ENCODE measurements around the gene SVEP1.

Gene SVEP1

GRCh38 chr9:110526426-110526825, 53.1 kb downstream of the SVEP1 start:
- Histone ChIP-seq H3K9me2 (replicated peaks; ENCODE audit: insufficient read depth, low read length) (no peaks in the 10 kb centered on the region), H3K4me2 (ENCODE audit: low read depth, low read length, poor library complexity, severe bottlenecking) (no peak overlapping the region), H4K20me1 (ENCODE audit: low read depth, low read length) (no peaks in the 10 kb centered on the region), H3K27ac (ENCODE audit: low read depth, low read length) (no peak overlapping the region), H3K36me3 (ENCODE audit: low read length) (no peaks in the 10 kb centered on the region), H3K9ac (ENCODE audit: low read length) (no peak overlapping the region), H3K9me3 (ENCODE audit: insufficient read depth, low read length) (no peaks in the 10 kb centered on the region), H3K27me3 (ENCODE audit: low read length) (no peaks in the 10 kb centered on the region), H2AFZ (ENCODE audit: low read depth, low read length, severe bottlenecking) (no peak overlapping the region), H3F3A (ENCODE audit: insufficient read depth) (no peaks in the 10 kb centered on the region), H3K4me3 (ENCODE audit: insufficient read depth, low read length, poor library complexity, severe bottlenecking) (no peak overlapping the region), H3K79me2 (ENCODE audit: insufficient read depth, low read length) (no peaks in the 10 kb centered on the region)
- TF ChIP-seq CTCF (IDR thresholded peaks at IDR 0.05; ENCODE audit: insufficient read depth, low read length, poor library complexity, severe bottlenecking): no peak
- no peak for TF ChIP-seq EZH2phosphoT487 (conservative IDR thresholded peaks at IDR 0.05; ENCODE audit: low read length)

GRCh38 chr9:110521206-110521605, 58.3 kb downstream of the SVEP1 start:
- Histone ChIP-seq H3K27me3 (ENCODE audit: low read length) (no peaks in the 10 kb centered on the region), H3K27ac (ENCODE audit: low read depth, low read length) (no peak overlapping the region), H3K36me3 (ENCODE audit: low read length) (no peaks in the 10 kb centered on the region), H3K9me2 (replicated peaks; ENCODE audit: insufficient read depth, low read length) (no peaks in the 10 kb centered on the region), H3K9ac (ENCODE audit: low read length) (no peak overlapping the region), H2AFZ (ENCODE audit: low read depth, low read length, severe bottlenecking) (no peak overlapping the region), H3K9me3 (ENCODE audit: insufficient read depth, low read length) (no peaks in the 10 kb centered on the region), H4K20me1 (ENCODE audit: low read depth, low read length) (no peaks in the 10 kb centered on the region), H3K4me2 (ENCODE audit: low read depth, low read length, poor library complexity, severe bottlenecking) (no peak overlapping the region), H3K79me2 (ENCODE audit: insufficient read depth, low read length) (no peaks in the 10 kb centered on the region), H3K4me3 (ENCODE audit: insufficient read depth, low read length, poor library complexity, severe bottlenecking) (no peak overlapping the region), H3F3A (ENCODE audit: insufficient read depth) (no peaks in the 10 kb centered on the region)
- TF ChIP-seq EZH2phosphoT487 (conservative IDR thresholded peaks at IDR 0.05; ENCODE audit: low read length) (no peak), CTCF (IDR thresholded peaks at IDR 0.05; ENCODE audit: insufficient read depth, low read length, poor library complexity, severe bottlenecking) (no peak)

- Histone ChIP-seq H3K27ac (ENCODE audit: low read depth, low read length) (no peak overlapping the region), H3K9me3 (ENCODE audit: insufficient read depth, low read length) (no peaks in the 10 kb centered on the region), H3K36me3 (ENCODE audit: low read length) (no peaks in the 10 kb centered on the region), H3K4me2 (ENCODE audit: low read depth, low read length, poor library complexity, severe bottlenecking) (no peak overlapping the region), H3F3A (ENCODE audit: insufficient read depth) (no peaks in the 10 kb centered on the region), H3K4me3 (ENCODE audit: insufficient read depth, low read length, poor library complexity, severe bottlenecking) (no peak overlapping the region), H3K9ac (ENCODE audit: low read length) (no peak overlapping the region), H3K79me2 (ENCODE audit: insufficient read depth, low read length) (no peaks in the 10 kb centered on the region), H3K9me2 (replicated peaks; ENCODE audit: insufficient read depth, low read length) (no peaks in the 10 kb centered on the region), H4K20me1 (ENCODE audit: low read depth, low read length) (no peaks in the 10 kb centered on the region), H3K27me3 (ENCODE audit: low read length) (no peaks in the 10 kb centered on the region), H2AFZ (ENCODE audit: low read depth, low read length, severe bottlenecking) (no peak overlapping the region)
- TF ChIP-seq EZH2phosphoT487 (conservative IDR thresholded peaks at IDR 0.05; ENCODE audit: low read length) (no peak), CTCF (IDR thresholded peaks at IDR 0.05; ENCODE audit: insufficient read depth, low read length, poor library complexity, severe bottlenecking) (no peak)
Observed at GRCh38 chr9:110520120-110520701, 59.3 kb downstream of the SVEP1 start.
